GM12878 (cell line): ENCODE results near the gene KIAA0825. TPM values are rescaled to one million over a fixed set of nuclear protein-coding genes. Genes with fewer than 3 reads are reported as not detected.

Source experiments
- ATAC-seq: fragments of 200-7000 bp; cut with Tn5 transposase; 3 replicates; pipeline ENCODE4 v1.9.1; 2020; ENCODE audit warnings: mild to moderate bottlenecking, moderate library complexity
- BruUV-seq: library from RNA; stranded (reverse); fragments of 400-500 nt; replicated peaks from 2 replicates; lab custom pipeline; 2021; lab: Mats Ljungman, UMichigan
- CTCF ChIA-PET: fragments of 300-600 bp; sonication (Branson Sonifier 250); formaldehyde crosslinking; extraction: SDS; loops from one replicate; lab custom pipeline; 2021; ENCODE audit warnings: inconsistent platforms; lab: Yijun Ruan, JAX
- POLR2A ChIA-PET: fragments of 350-600 bp; formaldehyde crosslinking; extraction: SDS; loops from one replicate; lab custom pipeline; 2021; ENCODE audit warnings: inconsistent platforms; lab: Charles Lee
- RAD21 ChIA-PET: fragments of 300-600 bp; sonication (Branson Sonifier 250); formaldehyde crosslinking; loops from one replicate; lab custom pipeline; 2023; ENCODE audit warnings: antibody characterized with exemption; ENCODE audit not compliant: unreplicated experiment; lab: Charles Lee
- SMC1A ChIA-PET: fragments of 300-600 bp; sonication (Branson Sonifier 250); formaldehyde crosslinking; loops from one replicate; lab custom pipeline; 2023; ENCODE audit not compliant: unreplicated experiment, uncharacterized antibody; lab: Charles Lee
- DNase-seq: peaks from one replicate; pipeline ENCODE4 v3.0.0-alpha.2; 2011; ENCODE audit warnings: low read depth, low spot score
- FAIRE-seq: peaks from 3 replicates; lab custom pipeline; 2011; peaks lifted over from hg19 to GRCh38; lab: Jason Lieb, UNC
- H2AFZ ChIP-seq: 2 replicates; pipeline ENCODE4 v1.6.0; 2011; ENCODE audit warnings: low read depth, low read length, control low read depth; ENCODE audit not compliant: control insufficient read depth
- H3K27ac ChIP-seq: 2 replicates; pipeline ENCODE4 v1.5.1; 2011; ENCODE audit warnings: control low read depth; ENCODE audit not compliant: control insufficient read depth, insufficient read depth
- H3K27me3 ChIP-seq, 2 experiments: replicated peaks in 1 of 2; 2 replicates each; pipeline versions ENCODE4 v1.6.0 to v1.6.1; 2011; ENCODE audit warnings: low read length in 1 of 2; ENCODE audit not compliant: control insufficient read depth in 2 of 2, insufficient read depth in 2 of 2
- H3K36me3 ChIP-seq, 2 experiments: 2 replicates each; pipeline ENCODE4 v1.5.1; 2011; ENCODE audit warnings: low read length in 1 of 2; ENCODE audit not compliant: control insufficient read depth in 2 of 2, insufficient read depth in 2 of 2
- H3K4me1 ChIP-seq: 2 replicates; pipeline ENCODE4 v1.6.1; 2011; ENCODE audit warnings: mild to moderate bottlenecking, low read length, moderate library complexity, mixed read lengths; ENCODE audit not compliant: control insufficient read depth, insufficient read depth
- H3K4me2 ChIP-seq: 2 replicates; pipeline ENCODE4 v1.6.0; 2011; ENCODE audit warnings: control low read depth; ENCODE audit not compliant: control insufficient read depth, insufficient read depth
- H3K4me3 ChIP-seq: fragments of 200-600 bp; sonication (generic); 2 replicates; pipeline ENCODE4 v1.5.1; 2016
- H3K79me2 ChIP-seq: 2 replicates; pipeline ENCODE4 v1.6.0; 2011; ENCODE audit warnings: low read length; ENCODE audit not compliant: control insufficient read depth, insufficient read depth
- H3K9ac ChIP-seq: 2 replicates; pipeline ENCODE4 v1.8.0; 2011; ENCODE audit warnings: low read length, control low read depth, mixed read lengths; ENCODE audit not compliant: control insufficient read depth, insufficient read depth
- H3K9me3 ChIP-seq: replicated peaks from 3 replicates; pipeline ENCODE4 v1.5.1; 2011; ENCODE audit warnings: mild to moderate bottlenecking, low read length; ENCODE audit not compliant: control insufficient read depth, insufficient read depth
- H4K20me1 ChIP-seq: 2 replicates; pipeline ENCODE4 v1.6.0; 2011; ENCODE audit not compliant: control insufficient read depth, insufficient read depth
- IRF4 ChIP-seq: IDR thresholded peaks from 2 replicates; pipeline ENCODE4 v1.6.1; 2011; ENCODE audit warnings: low read depth, low read length
- IRF5 ChIP-seq: fragments of 450-650 bp; IDR thresholded peaks from 2 replicates; pipeline ENCODE4 v1.6.1; 2017; ENCODE audit warnings: borderline replicate concordance
- KDM1A ChIP-seq: fragments of 200-600 bp; sonication (generic); IDR thresholded peaks from 2 replicates; pipeline ENCODE4 v1.6.1; 2016; ENCODE audit warnings: borderline replicate concordance
- ZNF207 ChIP-seq: fragments of 450-650 bp; IDR thresholded peaks from 2 replicates; pipeline ENCODE4 v1.6.1; 2014; ENCODE audit warnings: antibody characterized with exemption, mild to moderate bottlenecking, borderline replicate concordance
- ZSCAN29 ChIP-seq: fragments of 450-650 bp; IDR thresholded peaks from 2 replicates; pipeline ENCODE4 v1.6.1; 2017; ENCODE audit warnings: mild to moderate bottlenecking, moderate library complexity
- WGBS: methylation state at CpG from one replicate; pipeline ENCODE4 v1.1.6; 2016; ENCODE audit warnings: low lambda C conversion rate; ENCODE audit not compliant: insufficient replicate concordance, insufficient coverage; ENCODE audit errors: missing lambda C conversion rate; 5-methylcytosine and 5-hydroxymethylcytosine counted together
- in situ Hi-C: fragments of 300-500 bp; cut with MboI; formaldehyde crosslinking; loops from 9 replicates; pipeline ENCODE4 v1.14.3; 2018; ENCODE audit warnings: mixed read lengths
- intact Hi-C: fragments of 100-400 bp; cut with micrococcal nuclease; formaldehyde crosslinking; loops from one replicate; pipeline ENCODE4 v1.14.2; 2022; ENCODE audit not compliant: unreplicated experiment
- polyA plus RNA-seq, 11 experiments: library from polyadenylated mRNA; depleted of rRNA in 4 of 11; unstranded in 6 of 11; stranded (reverse) in 5 of 11; fragments of >200 nt; fragmentation: Nextera tagmentation in 4 of 11; fragmentation: Illumina TruSeq in 1 of 11; extraction: Ambion mirVana in 4 of 11; extraction: Trizol in 1 of 11; gene quantifications; 1 replicate in 1 of 11; 2 replicates in 10 of 11; pipeline versions ENCODE4 v1.2.1 to v1.2.3, GENCODE V29; 2011 to 2016; ENCODE audit warnings: inconsistent platforms in 2 of 11, missing spikeins in 2 of 11, low read depth in 1 of 11
- total RNA-seq, 4 experiments: library from RNA; depleted of rRNA in 3 of 4; stranded (reverse); fragments of >200 nt in 3 of 4; fragmentation: Illumina TruSeq in 1 of 4; extraction: Trizol in 1 of 4; gene quantifications; 2 replicates each; pipeline versions ENCODE4 v1.2.1 to v1.2.3, GENCODE V29; 2013 to 2021

KIAA0825 gene
- total and polyA plus RNA-seq, 10 of the 15 experiments (the other 5 are each of a cell fraction or from before 2014, with no cell fraction given) = 0.55 to 1.9 (median 1.5) TPM

- ATAC-seq (no peak), FAIRE-seq (no peak), DNase-seq (no peak)
- in situ Hi-C loops (no loop called here), intact Hi-C loops (no loop called here)
- BruUV-seq = no TSS peak
- ChIA-PET POLR2A (no interaction called here), CTCF (no interaction called here), RAD21 (no interaction called here), SMC1A (no interaction called here)
- no peak overlapping the region for H3K9ac ChIP-seq
- no peaks in the 10 kb centered on the region for H3K36me3 ChIP-seq
- no peak for TF ChIP-seq KDM1A
- TF ChIP-seq ZSCAN29 = no peak
- TF ChIP-seq IRF4 = no peak
- no peak overlapping the region for H2AFZ ChIP-seq
- 0% methylated on average over 1 of the region's 1 CpG for WGBS
- H4K20me1 ChIP-seq = no peaks in the 10 kb centered on the region
- no peaks in the 10 kb centered on the region for H3K4me1 ChIP-seq
- no peaks in the 10 kb centered on the region; the same call in 2 of the 3 replicates for H3K9me3 ChIP-seq
- H3K4me2 ChIP-seq = no peak overlapping the region
- no peaks in the 10 kb centered on the region for H3K79me2 ChIP-seq
- H3K27ac ChIP-seq = no peak overlapping the region
- no peak overlapping the region for H3K4me3 ChIP-seq
- no peaks in the 10 kb centered on the region for H3K27me3 ChIP-seq
These were observed 117.0 kb downstream of the KIAA0825 start for GRCh38 chr5:94501365-94501764.

GRCh38 chr5:94499806-94500205, 118.6 kb downstream of the KIAA0825 start:
- no peaks in the 10 kb centered on the region for H3K79me2 ChIP-seq
- BruUV-seq = no TSS peak

More at GRCh38 chr5:94499806-94500205, 118.6 kb downstream of the KIAA0825 start:
- Histone ChIP-seq H2AFZ (no peak overlapping the region), H3K4me3 (no peak overlapping the region), H3K27ac (no peak overlapping the region), H3K9ac (no peak overlapping the region), H3K27me3 (no peaks in the 10 kb centered on the region), H3K36me3 (no peaks in the 10 kb centered on the region), H3K9me3 (no peaks in the 10 kb centered on the region; the same call in 2 of the 3 replicates)
- ChIA-PET RAD21 (no interaction called here), CTCF (interaction anchor here (1.2 kb wide), 1 partner anchor 25 kb away, joined by 3 read pairs; no protein-coding TSS in a partner anchor)
- in situ Hi-C loops = no loop called here
- no peak for ATAC-seq
- WGBS = 71% methylated on average over 3 of the region's 3 CpGs
- no peak for DNase-seq
- no peak for TF ChIP-seq IRF5
- no peak for TF ChIP-seq ZNF207
- TF ChIP-seq, all 136 proteins: peak for 0
- ChIA-PET POLR2A (no interaction called here), SMC1A (interaction anchor here (1.1 kb wide), 1 partner anchor 31 kb away, joined by 3 read pairs; no protein-coding TSS in a partner anchor)
- Histone ChIP-seq H3K4me2 (no peak overlapping the region), H4K20me1 (no peaks in the 10 kb centered on the region), H3K4me1 (no peaks in the 10 kb centered on the region)
- intact Hi-C loops = no loop called here
- FAIRE-seq = no peak
